GM12874 (cell line): ENCODE results near the gene TMEM184B.

Experiments
- CTCF ChIP-seq: IDR thresholded peaks from 2 replicates; pipeline ENCODE4 v1.5.1; 2011; ENCODE audit warnings: low read depth, mild to moderate bottlenecking, control low read depth, low read length, moderate library complexity; ENCODE audit not compliant: insufficient read depth

The TMEM184B gene

DNA sequence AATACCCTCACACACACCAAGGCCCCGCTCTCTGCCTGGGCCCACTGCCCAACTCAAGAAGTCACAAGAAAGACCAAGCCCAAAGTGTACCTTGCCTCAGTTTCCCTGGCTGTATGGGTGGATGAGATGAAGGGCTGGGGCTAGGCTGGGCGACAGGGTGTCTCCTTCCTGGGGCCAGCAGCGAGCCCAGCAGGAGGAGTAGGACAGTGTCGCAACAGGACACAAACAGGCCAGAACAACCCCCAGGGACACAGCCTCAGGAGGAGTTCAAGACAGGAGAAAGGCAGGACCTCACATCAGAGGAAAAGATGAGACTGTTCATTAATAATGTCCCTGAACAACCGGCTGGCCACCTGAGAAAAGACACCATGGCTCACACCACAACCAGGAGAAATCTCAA lies 31.2 kb upstream of the TMEM184B start:
- no peak for TF ChIP-seq CTCF

DNA sequence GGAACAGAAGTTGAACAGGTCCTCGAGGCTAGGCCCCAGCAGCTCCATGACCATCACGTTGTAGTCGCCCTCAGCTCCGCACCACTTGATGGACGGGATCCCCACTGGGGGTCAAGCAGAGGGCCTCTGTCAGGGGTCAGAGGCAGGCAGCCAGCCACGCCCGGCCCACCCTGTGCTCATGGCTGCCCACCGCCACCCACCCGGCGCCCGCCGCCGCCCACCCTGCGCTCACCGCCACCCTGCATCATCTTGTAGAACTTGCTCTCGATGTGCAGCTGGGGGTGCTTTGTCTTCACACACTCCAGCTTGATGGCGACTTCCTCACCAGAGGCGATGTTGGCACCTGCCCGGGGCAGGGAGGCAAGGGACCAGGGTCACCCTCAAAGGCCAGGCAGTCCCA lies 30.1 kb upstream of the TMEM184B start:
- TF ChIP-seq CTCF, result no peak

DNA sequence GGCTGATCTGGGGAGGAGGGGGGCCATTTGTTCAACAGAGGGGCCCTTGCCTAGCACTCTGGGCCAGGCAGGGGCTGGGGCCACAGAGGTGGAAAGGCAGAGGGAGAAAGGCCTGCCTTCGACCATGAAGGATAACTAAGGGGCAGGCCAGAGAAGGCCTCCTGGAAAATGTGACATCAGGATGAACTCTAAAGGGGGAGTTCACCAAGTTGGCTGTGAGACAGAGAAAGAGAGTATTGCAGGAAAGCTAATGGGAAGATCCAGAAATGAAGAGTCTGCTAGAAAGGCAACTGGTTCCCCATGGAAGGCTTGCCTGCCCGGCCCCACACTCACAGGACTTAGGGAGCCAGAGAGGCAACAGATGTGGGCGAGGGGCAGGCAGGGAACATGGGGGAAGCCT lies 28.1 kb upstream of the TMEM184B start:
- TF ChIP-seq CTCF, result no peak

DNA sequence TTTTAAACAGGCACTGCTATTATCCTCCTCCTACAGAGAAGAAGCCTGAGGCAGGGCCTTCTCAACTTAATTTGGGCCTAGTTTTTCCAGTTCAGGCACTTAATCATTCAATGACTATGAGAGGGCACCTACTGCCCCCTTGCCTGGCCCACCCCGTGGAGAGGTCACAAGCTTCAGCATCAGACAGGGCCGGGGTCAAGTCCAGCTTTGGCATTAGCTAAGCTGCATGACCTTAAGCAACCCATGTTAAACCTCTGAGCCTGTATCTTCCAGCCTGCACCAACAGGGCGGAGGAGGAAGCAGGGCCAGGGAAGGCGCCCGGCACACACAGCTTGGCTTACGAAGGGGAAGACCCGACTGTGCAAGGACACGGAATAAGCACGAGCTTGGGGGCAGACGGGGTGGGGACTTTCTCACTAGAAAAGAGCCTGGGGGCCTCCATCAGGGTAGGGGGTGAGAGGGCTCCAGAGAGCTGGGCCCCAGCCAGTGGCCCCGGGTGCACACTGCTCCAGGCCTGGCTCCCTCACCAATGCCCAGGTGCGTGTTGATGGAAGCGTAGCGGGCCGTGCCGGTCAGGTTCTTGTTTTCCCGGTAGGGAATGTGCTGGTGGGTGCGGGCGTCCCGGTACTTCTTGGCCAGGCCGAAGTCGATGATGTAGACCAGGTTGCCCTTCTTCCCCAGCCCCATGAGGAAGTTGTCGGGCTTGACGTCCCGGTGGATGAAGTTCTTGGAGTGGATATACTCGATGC lies 27.6 kb upstream of the TMEM184B start:
- no peak for TF ChIP-seq CTCF

GRCh38 chr22:38299770-38300102 lies 26.9 kb upstream of the TMEM184B start:
- no peak for TF ChIP-seq CTCF

GRCh38 chr22:38298312-38299005 lies 25.6 kb upstream of the TMEM184B start:
- peak; percentile 83 for TF ChIP-seq CTCF

DNA sequence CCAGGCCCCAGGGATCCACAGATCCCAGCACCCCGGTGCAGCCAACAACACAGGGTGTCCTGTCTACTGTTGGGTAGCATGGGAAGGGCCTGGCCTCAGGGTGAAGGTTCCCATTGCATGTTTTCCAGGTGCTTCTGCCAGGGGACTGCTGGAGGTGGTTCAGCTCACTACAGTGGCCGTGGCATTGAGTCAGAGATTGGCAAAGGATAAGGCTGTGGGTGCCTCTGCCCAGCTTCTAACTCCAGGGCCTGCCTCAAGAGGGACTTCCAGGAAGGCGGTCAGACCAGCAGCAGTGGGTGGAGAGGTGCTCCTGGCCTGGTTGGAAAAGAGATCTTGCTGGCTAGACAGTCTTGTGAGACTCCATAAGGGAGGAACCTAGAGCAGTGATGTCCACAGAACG lies 23.6 kb upstream of the TMEM184B start:
- TF ChIP-seq CTCF, result no peak
